Loucy (cell line): ENCODE results near the gene BROX.

Source experiments
- CTCF ChIP-seq: fragments of 200-600 bp; sonication (generic); conservative IDR thresholded peaks from 2 replicates; pipeline ENCODE4 v1.5.1; 2014; ENCODE audit warnings: mild to moderate bottlenecking, antibody characterized with exemption, low read length
- EZH2phosphoT487 ChIP-seq: fragments of 200-600 bp; IDR thresholded peaks from 2 replicates; pipeline ENCODE4 v1.6.1; 2018; ENCODE audit warnings: antibody characterized with exemption, mild to moderate bottlenecking, moderate library complexity, borderline replicate concordance

DNA sequence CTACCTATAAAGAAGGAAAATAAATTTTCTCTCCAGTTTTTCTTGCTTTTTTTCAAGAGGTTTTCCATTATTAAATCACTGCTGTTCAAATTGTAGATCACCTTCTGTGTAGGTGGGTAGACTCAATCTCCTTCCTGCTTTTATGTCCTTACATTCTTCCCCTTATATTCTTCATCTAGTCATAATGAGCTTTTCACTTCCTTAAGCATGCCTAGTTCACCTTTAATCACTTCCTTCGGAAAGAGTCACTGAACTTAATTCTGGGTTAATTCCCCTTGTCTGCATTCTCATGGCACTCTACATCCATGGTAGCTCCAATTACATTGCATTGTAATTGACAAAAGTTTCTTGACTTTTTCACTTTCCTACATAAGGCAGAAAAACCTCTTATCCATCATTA, 18.5 kb downstream of the BROX start:
- no peak for TF ChIP-seq CTCF
- TF ChIP-seq EZH2phosphoT487: no peak
